Esophagus squamous epithelium (tissue), 5 donors: Measurements from ENCODE around the gene TFAP2A. TPM values are rescaled to one million over a fixed set of nuclear protein-coding genes. Genes with fewer than 3 reads are reported as not detected.

ENCODE experiments used
- DNase-seq: peaks from one replicate; lab custom pipeline; 2025; lab: John Stamatoyannopoulos, UW
- H3K27ac ChIP-seq, 4 donors: fragments of 200-600 bp; sonication (generic); one replicate each; pipeline ENCODE4 v1.5.1; 2016 to 2019; ENCODE audit warnings: mild to moderate bottlenecking in 1 of 4
- H3K27me3 ChIP-seq, 4 donors: fragments of 200-600 bp; sonication (generic); 1 replicate in 3 of 4; 2 replicates in 1 of 4; pipeline versions ENCODE4 v1.5.1 to v1.6.0; 2017 to 2021; ENCODE audit warnings: antibody characterized with exemption in 1 of 4
- H3K36me3 ChIP-seq, 3 donors: fragments of 200-600 bp; sonication (generic); one replicate each; pipeline ENCODE4 v1.5.1; 2016 to 2019
- H3K4me1 ChIP-seq, 3 donors: fragments of 200-600 bp; sonication (generic); one replicate each; pipeline ENCODE4 v1.5.1; 2017 to 2019
- H3K4me3 ChIP-seq, 4 donors: fragments of 200-600 bp; sonication (generic); 1 replicate in 3 of 4; 2 replicates in 1 of 4; pipeline ENCODE4 v1.5.1; 2016 to 2019; ENCODE audit warnings: mild to moderate bottlenecking in 2 of 4, moderate library complexity in 1 of 4
- H3K9me3 ChIP-seq, 3 donors: fragments of 200-600 bp; sonication (generic); one replicate each; pipeline ENCODE4 v1.5.1; 2016 to 2019
- POLR2A ChIP-seq, 4 donors: fragments of 450-650 bp; IDR thresholded peaks; one replicate each; pipeline ENCODE4 v1.6.1; 2017; ENCODE audit warnings: antibody characterized with exemption in 4 of 4, mild to moderate bottlenecking in 4 of 4, moderate library complexity in 3 of 4
- WGBS, 2 donors: methylation state at CpG; one replicate each; pipeline ENCODE4 v1.1.5; 2018; 5-methylcytosine and 5-hydroxymethylcytosine counted together
- intact Hi-C: fragments of 100-400 bp; cut with DNase I; formaldehyde crosslinking; loops from one replicate; pipeline ENCODE4 v1.15.0; 2022
- total RNA-seq, 4 donors: library from RNA; depleted of rRNA; stranded (reverse); fragments of >200 nt; gene quantifications; one replicate each; pipeline ENCODE4 v1.1.0, GENCODE V29; 2016
- TF ChIP-seq, protein P1 (sequence below), 6 experiments: fragments of 450-650 bp in 4 of 6; fragments of 200-600 bp in 2 of 6; sonication (generic) in 2 of 6; IDR thresholded peaks; one replicate each; pipeline ENCODE4 v1.5.1; 2016 to 2019; ENCODE audit warnings: antibody characterized with exemption in 6 of 6, mild to moderate bottlenecking in 4 of 6, moderate library complexity in 4 of 6
- donor health status: DM: yes; HTN: yes; CAD: no.

Gene TFAP2A
- total RNA-seq, 4 donors from 2014 or later: 11.6 to 39.1 (median 29.9) TPM

DNA sequence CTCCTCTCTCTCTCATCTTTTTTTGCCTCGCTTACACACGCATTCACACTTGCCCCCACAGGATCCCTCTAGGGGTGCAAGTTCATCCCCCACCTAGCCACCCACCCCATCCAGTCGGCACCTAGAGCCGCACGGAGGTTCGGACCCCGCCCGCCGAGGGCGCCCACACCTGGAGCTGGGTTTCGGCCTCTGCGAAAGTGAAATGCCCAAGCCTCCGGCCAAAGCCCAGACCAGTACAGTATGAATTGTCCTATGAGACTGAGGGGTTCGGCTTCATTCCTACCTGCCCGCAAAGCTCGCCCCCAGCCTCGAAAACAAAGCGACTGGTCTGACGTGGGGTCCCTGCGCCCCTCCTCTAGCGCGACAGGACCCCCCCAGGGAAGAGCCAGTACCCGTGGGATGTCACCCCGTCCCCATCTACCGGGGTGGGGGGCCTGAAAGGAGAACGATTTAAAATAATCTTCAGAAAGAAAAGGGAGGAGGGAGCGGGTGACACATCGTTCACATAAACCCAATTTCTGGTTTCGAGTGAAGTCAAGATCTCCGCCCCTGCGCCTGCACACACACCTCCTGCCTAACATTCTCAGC is 1.5 kb downstream of the TFAP2A start:
- no peak for DNase-seq
- 2 to 4% methylated on average over 10 to 21 of the region's 31 CpGs for WGBS, 2 donors
- Histone ChIP-seq H3K4me3 (peak overlapping the region; percentile 71 to 89 (median 78)), H3K4me1 (peaks cover 10 to 94% (median 36%) of the 10 kb centered on the region in 3 donors), H3K36me3 (no peaks in the 10 kb centered on the region), H3K27ac (peak overlapping the region; percentile 92 to 99 (median 98)), H3K9me3 (no peaks in the 10 kb centered on the region), H3K27me3 (peaks cover 0 to 99% (median 20%) of the 10 kb centered on the region in 4 donors)
- no peak for TF ChIP-seq POLR2A (IDR thresholded peaks at IDR 0.05)
- TF ChIP-seq, protein P1, sequence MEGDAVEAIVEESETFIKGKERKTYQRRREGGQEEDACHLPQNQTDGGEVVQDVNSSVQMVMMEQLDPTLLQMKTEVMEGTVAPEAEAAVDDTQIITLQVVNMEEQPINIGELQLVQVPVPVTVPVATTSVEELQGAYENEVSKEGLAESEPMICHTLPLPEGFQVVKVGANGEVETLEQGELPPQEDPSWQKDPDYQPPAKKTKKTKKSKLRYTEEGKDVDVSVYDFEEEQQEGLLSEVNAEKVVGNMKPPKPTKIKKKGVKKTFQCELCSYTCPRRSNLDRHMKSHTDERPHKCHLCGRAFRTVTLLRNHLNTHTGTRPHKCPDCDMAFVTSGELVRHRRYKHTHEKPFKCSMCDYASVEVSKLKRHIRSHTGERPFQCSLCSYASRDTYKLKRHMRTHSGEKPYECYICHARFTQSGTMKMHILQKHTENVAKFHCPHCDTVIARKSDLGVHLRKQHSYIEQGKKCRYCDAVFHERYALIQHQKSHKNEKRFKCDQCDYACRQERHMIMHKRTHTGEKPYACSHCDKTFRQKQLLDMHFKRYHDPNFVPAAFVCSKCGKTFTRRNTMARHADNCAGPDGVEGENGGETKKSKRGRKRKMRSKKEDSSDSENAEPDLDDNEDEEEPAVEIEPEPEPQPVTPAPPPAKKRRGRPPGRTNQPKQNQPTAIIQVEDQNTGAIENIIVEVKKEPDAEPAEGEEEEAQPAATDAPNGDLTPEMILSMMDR (IDR thresholded peaks at IDR 0.05): no peak
- intact Hi-C loops: no loop called here

DNA sequence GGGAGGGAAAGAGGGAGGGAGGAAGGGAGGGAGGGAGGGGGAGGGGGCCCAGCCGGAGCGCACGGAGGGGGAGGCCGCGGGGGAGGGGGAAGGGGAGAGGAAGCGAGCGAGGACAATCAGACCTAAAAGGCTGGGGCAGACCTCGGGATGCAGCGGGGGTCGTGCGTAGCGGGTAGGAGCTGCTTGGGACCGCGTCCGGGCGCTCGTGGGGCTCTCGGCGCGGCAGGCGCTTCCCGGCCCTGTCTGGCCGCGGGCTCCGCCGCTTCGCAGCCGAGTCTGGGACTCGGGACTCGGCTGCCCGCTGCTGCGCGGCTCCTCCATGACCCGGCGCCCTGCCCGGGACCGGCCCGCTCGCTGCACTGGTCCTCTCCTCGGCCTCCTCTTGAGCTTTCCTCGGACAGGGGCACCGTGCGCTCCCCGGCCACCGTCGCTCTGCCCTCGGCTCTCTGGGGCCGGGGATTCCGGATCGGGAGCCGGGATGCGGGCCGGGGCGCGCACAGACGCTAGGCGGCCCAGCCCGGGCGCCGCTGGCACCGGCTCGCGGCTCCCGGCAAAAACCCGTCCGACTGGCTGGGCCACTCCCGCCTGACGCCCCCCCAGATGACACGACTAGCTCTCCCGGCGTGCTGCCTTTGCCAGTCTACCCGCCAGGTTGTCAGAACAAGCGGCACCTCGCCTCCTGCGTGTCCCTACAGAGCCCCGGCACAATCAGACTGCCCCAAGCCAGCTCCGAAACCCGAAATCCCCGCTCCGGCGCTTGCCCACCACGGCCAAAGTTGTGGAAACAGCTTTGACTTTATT is 2.2 kb downstream of the TFAP2A start:
- peaks cover 0 to 99% (median 18%) of the 10 kb centered on the region in 4 donors for H3K27me3 ChIP-seq
- intact Hi-C loops: no loop called here
- DNase-seq: no peak
- TF ChIP-seq POLR2A (IDR thresholded peaks at IDR 0.05): peak in 3 of 4 donors; percentile 56 to 82 (median 75)
- TF ChIP-seq, protein P1 (IDR thresholded peaks at IDR 0.05): peak in 5 of 6 experiments; percentile 13 to 43 (median 21)
- no peaks in the 10 kb centered on the region for H3K9me3 ChIP-seq
- peak overlapping the region; percentile 71 to 89 (median 78) for H3K4me3 ChIP-seq
- no peaks in the 10 kb centered on the region for H3K36me3 ChIP-seq
- WGBS, 2 donors: 0% methylated on average over 6 to 8 of the region's 82 CpGs
- H3K4me1 ChIP-seq: peaks cover 10 to 94% (median 36%) of the 10 kb centered on the region in 3 donors
- H3K27ac ChIP-seq: peak overlapping the region; percentile 92 to 99 (median 98)

DNA sequence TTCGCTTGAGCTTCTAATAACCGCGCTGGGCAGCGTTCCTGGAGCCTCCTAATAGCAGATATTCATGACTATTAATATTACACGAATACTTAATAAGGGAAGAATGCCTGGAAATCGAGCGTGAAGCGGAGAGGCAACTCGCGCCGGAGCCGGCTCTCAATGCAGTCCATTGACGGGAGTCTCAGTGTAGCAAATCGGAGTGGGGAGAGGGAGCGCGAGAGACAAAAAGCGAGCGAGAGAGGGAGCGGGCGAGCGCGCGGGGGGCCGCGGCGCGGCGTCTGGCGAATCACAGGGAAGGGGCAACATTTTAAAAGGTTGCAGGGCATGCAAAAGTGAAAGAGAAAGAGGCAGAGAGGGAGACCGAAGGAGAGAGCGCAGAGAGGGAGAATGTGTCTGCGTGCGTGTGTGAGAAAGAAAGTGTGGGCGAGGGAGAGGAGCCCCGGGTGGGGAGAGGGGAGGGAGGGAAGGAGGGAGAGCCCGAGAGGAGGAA is 2.9 kb downstream of the TFAP2A start:
- H3K27me3 ChIP-seq: peaks cover 0 to 99% (median 13%) of the 10 kb centered on the region in 4 donors
- no peak for DNase-seq
- H3K4me3 ChIP-seq: peak overlapping the region; percentile 71 to 89 (median 78)
- intact Hi-C loops: no loop called here
- H3K9me3 ChIP-seq: no peaks in the 10 kb centered on the region
- 0% methylated on average over 35 to 36 of the region's 36 CpGs for WGBS, 2 donors
- no peaks in the 10 kb centered on the region for H3K36me3 ChIP-seq
- TF ChIP-seq, protein P1 (IDR thresholded peaks at IDR 0.05): no peak
- TF ChIP-seq POLR2A (IDR thresholded peaks at IDR 0.05): peak in 2 of 4 donors; percentile 26 to 48
- H3K4me1 ChIP-seq: peaks cover 10 to 94% (median 33%) of the 10 kb centered on the region in 3 donors
- H3K27ac ChIP-seq: peak overlapping the region; percentile 92 to 99 (median 98)

DNA sequence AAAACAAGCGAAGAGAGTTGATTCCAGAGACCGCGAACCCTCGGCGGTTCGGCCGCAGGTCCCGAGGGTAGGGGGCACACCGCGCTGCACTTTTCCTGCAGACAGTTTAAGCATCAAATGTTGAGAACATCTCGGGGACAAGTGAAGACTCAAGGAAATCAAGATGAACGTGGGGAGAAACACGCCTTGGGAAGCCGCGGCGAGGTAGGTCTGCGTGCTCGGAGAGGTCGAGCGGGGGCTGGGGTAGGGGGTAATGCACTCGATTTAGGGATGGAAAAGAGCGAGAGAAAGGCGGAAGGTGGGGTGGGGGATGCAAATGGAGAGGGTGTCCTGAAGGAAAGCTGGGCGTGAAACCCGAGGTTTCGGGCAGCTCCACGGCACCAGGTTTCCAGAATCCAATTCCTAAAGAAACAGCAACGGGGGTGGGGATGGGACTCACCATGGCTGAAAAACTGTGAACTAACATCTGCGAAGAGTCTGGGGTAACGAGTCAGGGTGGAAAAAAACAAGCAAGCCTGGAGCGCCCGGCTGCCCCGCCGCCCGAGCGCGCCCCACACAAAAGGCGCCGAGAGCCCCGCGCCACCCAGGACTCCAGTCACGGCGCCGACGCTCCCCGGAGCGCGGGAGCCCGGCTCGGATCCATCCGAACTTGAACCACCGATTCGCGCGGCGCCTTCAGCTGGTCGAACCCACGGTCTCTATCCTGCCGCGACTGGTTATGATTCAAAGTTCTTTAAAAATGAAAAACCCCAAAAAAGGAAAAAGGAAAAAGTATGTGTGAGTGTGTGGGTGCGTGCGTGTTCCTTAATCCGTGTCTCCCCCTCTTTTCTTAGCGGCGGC is 3.5 kb downstream of the TFAP2A start:
- H3K27me3 ChIP-seq: peaks cover 0 to 95% (median 9%) of the 10 kb centered on the region in 4 donors
- no peaks in the 10 kb centered on the region for H3K9me3 ChIP-seq
- H3K36me3 ChIP-seq: no peaks in the 10 kb centered on the region
- H3K4me1 ChIP-seq: peaks cover 3 to 94% (median 29%) of the 10 kb centered on the region in 3 donors
- peak overlapping the region; percentile 92 to 99 (median 98) for H3K27ac ChIP-seq
- intact Hi-C loops: no loop called here
- DNase-seq: no peak
- TF ChIP-seq POLR2A (IDR thresholded peaks at IDR 0.05): no peak
- TF ChIP-seq, protein P1 (IDR thresholded peaks at IDR 0.05): no peak
- 4 to 16% methylated on average over 38 to 48 of the region's 65 CpGs for WGBS, 2 donors
- H3K4me3 ChIP-seq: peak overlapping the region; percentile 71 to 89 (median 78)
